SK-N-MC (cell line): ENCODE results near the gene ACTMAP.

Source experiments
- EZH2 ChIP-seq: fragments of 200-600 bp; sonication (generic); IDR thresholded peaks from one replicate; pipeline ENCODE4 v1.6.1; 2017; ENCODE audit warnings: antibody characterized with exemption
- POLR2AphosphoS5 ChIP-seq: IDR thresholded peaks from 2 replicates; pipeline ENCODE4 v1.6.1; 2012; ENCODE audit warnings: mild to moderate bottlenecking, low read depth, low read length, borderline replicate concordance

DNA sequence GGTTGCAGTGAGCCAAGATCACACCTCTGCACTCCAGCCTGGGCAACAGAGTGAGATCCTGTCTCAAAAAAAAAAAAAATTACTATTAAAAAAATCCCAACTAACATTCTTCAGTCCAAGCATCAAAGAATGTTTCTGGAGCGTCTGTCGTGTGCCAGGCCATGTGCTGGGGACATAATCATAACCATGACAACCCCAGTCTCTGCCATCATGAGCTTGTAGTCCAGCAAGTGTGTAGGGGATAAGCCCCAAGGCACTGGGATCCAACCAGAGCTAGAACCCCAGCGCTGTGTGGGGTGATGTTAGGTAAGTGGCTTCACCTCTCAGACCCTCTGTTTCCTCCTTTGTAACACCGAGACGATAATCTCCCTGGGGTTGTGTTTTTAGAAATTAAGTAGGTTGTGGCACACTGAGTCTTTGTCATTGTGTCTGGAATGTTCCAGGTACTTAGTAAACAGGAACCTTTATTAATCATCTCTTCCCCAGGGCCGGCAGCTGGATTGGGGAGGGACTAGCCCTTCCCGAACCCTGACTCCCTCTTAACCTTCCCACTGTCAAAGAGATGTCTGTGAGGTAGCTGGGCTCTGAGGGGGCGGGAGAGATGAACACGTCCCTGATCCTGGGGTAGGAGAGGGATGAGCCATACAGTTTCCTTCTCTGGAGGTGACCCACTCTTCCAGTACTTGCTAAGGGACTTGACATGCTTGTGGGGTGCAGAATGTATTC is 28.2 kb downstream of the ACTMAP start:
- TF ChIP-seq EZH2 (no peak), POLR2AphosphoS5 (no peak)
